ENCODE results near the gene MT1F. TPM values are rescaled to one million over a fixed set of nuclear protein-coding genes. Genes with fewer than 3 reads are reported as not detected.
A peak's percentile ranks its signal among the peaks of the same experiment; 100 is the strongest.

The MT1F gene
- total RNA-seq, 2 donors from 2014 or later, result 3.4 TPM; not detected in 1

DNA sequence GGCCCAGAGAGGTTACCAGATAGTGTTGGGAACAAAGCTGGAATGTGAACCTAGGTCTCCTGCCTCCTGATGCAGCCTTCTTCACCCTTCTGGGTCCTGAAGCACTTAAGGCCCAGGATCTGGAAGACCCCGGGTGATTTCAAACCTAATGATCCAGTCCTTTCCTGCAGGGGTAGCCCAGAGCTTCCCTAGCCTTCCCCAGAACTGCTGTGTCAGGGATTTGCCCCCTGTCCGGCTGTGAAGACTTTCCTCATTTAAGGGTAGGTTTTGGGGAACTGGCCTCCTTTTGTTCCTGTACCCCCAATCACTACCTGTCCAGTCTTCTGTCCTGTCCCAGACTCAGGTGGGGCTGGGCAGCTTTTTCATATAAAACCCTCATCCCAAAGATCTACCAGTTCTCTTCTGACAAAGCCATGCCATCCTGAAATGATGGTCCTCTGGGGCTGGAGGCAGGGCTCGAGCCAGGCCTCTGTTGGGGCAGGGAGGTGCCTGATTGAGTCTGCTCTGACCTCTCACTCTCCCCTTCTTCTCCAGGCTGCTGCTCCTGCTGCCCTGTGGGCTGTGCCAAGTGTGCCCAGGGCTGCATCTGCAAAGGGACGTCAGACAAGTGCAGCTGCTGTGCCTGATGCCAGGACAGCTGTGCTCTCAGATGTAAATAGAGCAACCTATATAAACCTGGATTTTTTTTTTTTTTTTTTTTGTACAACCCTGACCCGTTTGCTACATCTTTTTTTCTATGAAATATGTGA, 25.8 kb downstream of the MT1F start:
- Mint-ChIP-seq H3K27ac (no peak overlapping the region), H3K9me3 (peaks cover 12% of the 10 kb centered on the region), H3K4me1 (peaks cover 4% of the 10 kb centered on the region), H3K4me3 (no peak overlapping the region), H3K36me3 (ENCODE audit: low read depth) (no peaks in the 10 kb centered on the region), H3K27me3 (ENCODE audit: insufficient read depth) (peaks cover 33% of the 10 kb centered on the region)
- no peaks in the 10 kb centered on the region for H3K4me1 ChIP-seq (ENCODE audit: control insufficient read depth, insufficient read depth, low read length)
- H3K36me3 ChIP-seq (ENCODE audit: control insufficient read depth, insufficient read depth, low read length), result no peaks in the 10 kb centered on the region
- peak; percentile 51 for DNase-seq
- TF ChIP-seq, protein P1, sequence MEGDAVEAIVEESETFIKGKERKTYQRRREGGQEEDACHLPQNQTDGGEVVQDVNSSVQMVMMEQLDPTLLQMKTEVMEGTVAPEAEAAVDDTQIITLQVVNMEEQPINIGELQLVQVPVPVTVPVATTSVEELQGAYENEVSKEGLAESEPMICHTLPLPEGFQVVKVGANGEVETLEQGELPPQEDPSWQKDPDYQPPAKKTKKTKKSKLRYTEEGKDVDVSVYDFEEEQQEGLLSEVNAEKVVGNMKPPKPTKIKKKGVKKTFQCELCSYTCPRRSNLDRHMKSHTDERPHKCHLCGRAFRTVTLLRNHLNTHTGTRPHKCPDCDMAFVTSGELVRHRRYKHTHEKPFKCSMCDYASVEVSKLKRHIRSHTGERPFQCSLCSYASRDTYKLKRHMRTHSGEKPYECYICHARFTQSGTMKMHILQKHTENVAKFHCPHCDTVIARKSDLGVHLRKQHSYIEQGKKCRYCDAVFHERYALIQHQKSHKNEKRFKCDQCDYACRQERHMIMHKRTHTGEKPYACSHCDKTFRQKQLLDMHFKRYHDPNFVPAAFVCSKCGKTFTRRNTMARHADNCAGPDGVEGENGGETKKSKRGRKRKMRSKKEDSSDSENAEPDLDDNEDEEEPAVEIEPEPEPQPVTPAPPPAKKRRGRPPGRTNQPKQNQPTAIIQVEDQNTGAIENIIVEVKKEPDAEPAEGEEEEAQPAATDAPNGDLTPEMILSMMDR (conservative IDR thresholded peaks at IDR 0.05), result peak; percentile 16
- no peaks in the 10 kb centered on the region for H3K9me3 ChIP-seq (ENCODE audit: control insufficient read depth, low read length)
- H3K9ac ChIP-seq (ENCODE audit: extremely low read depth, low read length, poor library complexity, severe bottlenecking), result no peak overlapping the region
- 80 to 84% methylated on average over 3 to 5 of the region's 5 CpGs for WGBS, 2 experiments (ENCODE audit: insufficient coverage in 1 of 2, insufficient read length in 1 of 2)
- no peak overlapping the region for H3K4me3 ChIP-seq (ENCODE audit: low read length)
- H3K27ac ChIP-seq (ENCODE audit: low read depth, low read length), result no peak overlapping the region
- H3K27me3 ChIP-seq (ENCODE audit: control insufficient read depth, insufficient read depth, low read length, poor library complexity, severe bottlenecking), result peaks cover 50% of the 10 kb centered on the region

DNA sequence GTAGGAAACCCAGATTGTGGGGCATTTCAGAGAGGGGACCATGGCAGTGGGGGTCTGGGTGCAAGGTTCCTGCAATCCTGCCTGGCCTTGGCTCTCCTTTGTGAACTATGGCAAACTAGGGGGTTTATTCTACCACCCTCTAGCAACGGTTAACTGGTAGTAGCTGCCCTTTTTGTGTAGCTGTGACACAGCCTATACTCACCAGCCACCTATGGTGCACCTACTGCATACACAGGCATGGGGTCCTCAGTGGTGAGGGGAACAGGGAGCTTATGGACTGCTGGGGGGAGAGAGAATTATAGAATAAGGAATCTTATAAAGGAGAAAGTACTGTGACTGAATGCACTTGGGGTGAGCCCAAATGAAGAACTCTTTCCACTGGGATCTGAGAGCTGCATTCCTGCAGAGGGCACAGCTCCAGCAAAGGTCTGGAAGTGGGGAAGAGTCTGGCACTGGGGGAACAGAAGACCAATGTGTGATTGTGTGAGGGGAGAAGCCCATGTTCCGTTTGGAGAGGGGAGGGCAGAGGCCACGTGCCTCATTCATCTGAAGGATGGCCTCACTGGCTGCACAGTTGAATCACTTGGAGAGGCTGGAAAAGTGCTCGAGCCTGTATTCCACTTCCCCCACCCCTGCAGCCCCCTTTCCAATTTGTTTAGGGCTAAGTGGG, 26.6 kb downstream of the MT1F start:
- H3K4me1 Mint-ChIP-seq, result peaks cover 4% of the 10 kb centered on the region

DNA sequence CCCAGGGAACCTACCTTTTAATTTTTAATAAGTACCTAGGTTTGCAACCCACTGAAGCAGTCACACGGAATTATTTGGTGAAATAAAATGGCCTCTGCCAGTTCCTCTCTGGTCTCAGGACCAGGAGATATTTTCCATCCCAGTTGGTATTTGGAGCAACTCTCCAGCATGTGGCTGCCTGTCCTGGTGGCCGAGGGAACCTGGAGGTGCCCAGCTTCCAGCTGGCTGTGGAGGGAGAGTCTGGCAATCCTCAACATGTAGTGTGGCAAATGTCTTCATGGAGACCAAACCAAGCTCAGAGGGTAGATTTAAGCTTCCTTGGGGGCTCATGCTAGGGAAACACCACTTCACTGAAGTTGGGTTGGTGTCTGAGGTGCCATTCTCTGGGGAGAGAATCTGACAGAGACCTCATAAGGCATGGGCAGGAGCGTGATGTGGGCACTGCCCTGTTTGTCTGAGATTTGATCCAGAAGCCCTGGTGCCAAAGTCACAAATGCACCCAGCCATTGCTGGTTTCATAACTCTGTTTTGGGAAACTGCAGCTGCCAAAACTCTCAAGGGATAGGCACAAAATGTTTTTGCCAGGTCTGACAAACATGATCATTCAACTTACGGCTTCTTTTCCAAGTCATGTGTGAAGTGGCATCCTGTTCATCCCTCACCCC, 27.3 kb downstream of the MT1F start:
- Histone ChIP-seq H3K9me3 (ENCODE audit: control insufficient read depth, low read length) (no peaks in the 10 kb centered on the region), H3K9ac (ENCODE audit: extremely low read depth, low read length, poor library complexity, severe bottlenecking) (no peak overlapping the region), H3K4me1 (ENCODE audit: control insufficient read depth, insufficient read depth, low read length) (no peaks in the 10 kb centered on the region), H3K36me3 (ENCODE audit: control insufficient read depth, insufficient read depth, low read length) (no peaks in the 10 kb centered on the region), H3K27me3 (ENCODE audit: control insufficient read depth, insufficient read depth, low read length, poor library complexity, severe bottlenecking) (peaks cover 35% of the 10 kb centered on the region), H3K4me3 (ENCODE audit: low read length) (no peak overlapping the region), H3K27ac (ENCODE audit: low read depth, low read length) (no peak overlapping the region)
- Mint-ChIP-seq H3K4me1 (peaks cover 4% of the 10 kb centered on the region), H3K27ac (no peak overlapping the region), H3K27me3 (ENCODE audit: insufficient read depth) (peaks cover 32% of the 10 kb centered on the region), H3K9me3 (peaks cover 12% of the 10 kb centered on the region), H3K4me3 (no peak overlapping the region), H3K36me3 (ENCODE audit: low read depth) (no peaks in the 10 kb centered on the region)
- WGBS, 2 experiments (ENCODE audit: insufficient coverage in 1 of 2, insufficient read length in 1 of 2), result 88 to 94% methylated on average over 4 of the region's 4 CpGs
- DNase-seq, result no peak
- TF ChIP-seq, protein P1 (conservative IDR thresholded peaks at IDR 0.05), result no peak

More for the DNA sequence above, 26.6 kb downstream of the MT1F start:
- peaks cover 32% of the 10 kb centered on the region for H3K27me3 Mint-ChIP-seq (ENCODE audit: insufficient read depth)
- no peaks in the 10 kb centered on the region for H3K9me3 ChIP-seq (ENCODE audit: control insufficient read depth, low read length)
- no peak overlapping the region for H3K4me3 Mint-ChIP-seq
- H3K4me3 ChIP-seq (ENCODE audit: low read length), result no peak overlapping the region
- H3K27me3 ChIP-seq (ENCODE audit: control insufficient read depth, insufficient read depth, low read length, poor library complexity, severe bottlenecking), result peaks cover 42% of the 10 kb centered on the region
- 60 to 63% methylated on average over 1 to 4 of the region's 4 CpGs for WGBS, 2 experiments (ENCODE audit: insufficient coverage in 1 of 2, insufficient read length in 1 of 2)
- no peak overlapping the region for H3K27ac ChIP-seq (ENCODE audit: low read depth, low read length)
- H3K36me3 Mint-ChIP-seq (ENCODE audit: low read depth), result no peaks in the 10 kb centered on the region
- H3K4me1 ChIP-seq (ENCODE audit: control insufficient read depth, insufficient read depth, low read length), result no peaks in the 10 kb centered on the region
- no peak overlapping the region for H3K9ac ChIP-seq (ENCODE audit: extremely low read depth, low read length, poor library complexity, severe bottlenecking)
- no peaks in the 10 kb centered on the region for H3K36me3 ChIP-seq (ENCODE audit: control insufficient read depth, insufficient read depth, low read length)
- H3K9me3 Mint-ChIP-seq, result peaks cover 12% of the 10 kb centered on the region
- DNase-seq, result no peak
- H3K27ac Mint-ChIP-seq, result no peak overlapping the region
- TF ChIP-seq, protein P1 (conservative IDR thresholded peaks at IDR 0.05), result no peak

Data from endodermal cell (in vitro differentiated cells).